ENCODE results near the gene NUMBL. TPM values are rescaled to one million over a fixed set of nuclear protein-coding genes. Genes with fewer than 3 reads are reported as not detected.
"Not testable (repeated sequence)": the region's sequence is repeated elsewhere in the genome, so short reads cannot be mapped to it uniquely, and the experiment has no call there.

Gene NUMBL
- 5.8 TPM for polyA plus RNA-seq (2012; ENCODE audit: insufficient read depth, insufficient read length)

GRCh38 chr19:40690050-40690692 lies at the start of gene NUMBL:
TSS of gene NUMBL (minus strand) at chr19:40690651. CDS start at chr19:40690483, 168 bp downstream.
- no peak for DNase-seq (ENCODE audit: low read depth, low spot score)

GRCh38 chr19:40739030-40739839 lies 48.8 kb upstream of the NUMBL start:
- H3K4me3 ChIP-seq (ENCODE audit: low read length): no peak overlapping the region
- DNase-seq (ENCODE audit: low read depth, low spot score): no peak

More at GRCh38 chr19:40690050-40690692, at the start of gene NUMBL:
- peak within 1 kb of the TSS; percentile 60 for H3K4me3 ChIP-seq (ENCODE audit: low read length)

DNA sequence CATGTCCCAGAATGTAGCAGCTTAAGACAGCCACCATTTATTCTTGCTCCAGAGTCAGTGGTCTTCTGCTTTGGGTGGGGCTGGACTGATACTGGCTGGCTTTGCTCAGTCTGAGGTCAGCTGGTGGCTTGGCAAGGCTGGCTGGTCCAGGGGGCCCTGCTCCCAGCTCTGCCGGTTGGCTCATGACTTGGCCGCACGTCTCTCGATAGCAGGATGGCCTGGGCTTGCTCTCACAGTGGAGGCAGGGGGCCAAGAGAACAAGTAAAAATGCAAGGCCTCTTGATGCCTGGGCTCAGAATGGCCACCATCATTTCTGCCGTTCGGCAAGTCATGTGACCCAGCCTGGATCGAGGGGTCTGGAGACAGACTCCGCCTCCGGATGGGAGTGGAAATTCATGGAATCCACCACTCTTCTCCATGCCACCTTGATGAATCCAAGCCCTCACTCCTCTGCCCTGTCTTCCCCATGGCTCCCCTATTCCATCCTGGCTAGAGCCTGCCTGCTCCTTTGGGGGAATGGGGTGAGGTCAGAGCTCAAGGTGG lies 46.7 kb upstream of the NUMBL start:
- no peak overlapping the region for H3K4me3 ChIP-seq (ENCODE audit: low read length)
- DNase-seq (ENCODE audit: low read depth, low spot score): no peak

DNA sequence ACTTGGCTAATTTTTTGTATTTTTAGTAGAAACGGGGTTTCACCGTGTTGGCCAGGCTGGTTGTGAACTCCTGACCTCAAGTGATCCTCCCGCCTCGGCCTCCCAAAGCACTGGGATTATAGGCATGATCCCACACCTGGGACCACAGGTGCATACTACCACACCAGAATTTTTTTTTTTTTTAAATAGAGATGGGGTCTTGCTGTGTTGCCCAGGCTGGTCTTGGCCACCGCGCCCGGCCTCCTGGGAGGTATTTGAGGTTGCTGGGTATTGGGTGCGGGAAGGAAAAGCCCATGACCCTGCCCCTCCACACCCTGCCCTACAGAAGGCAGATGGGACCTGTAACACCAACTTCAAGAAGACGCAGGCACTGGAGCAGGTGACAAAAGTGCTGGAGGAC lies 46.2 kb upstream of the NUMBL start:
- H3K4me3 ChIP-seq (ENCODE audit: low read length): no peak overlapping the region
- DNase-seq (ENCODE audit: low read depth, low spot score): no peak

- DNase-seq (ENCODE audit: low read depth, low spot score): no peak
- H3K4me3 ChIP-seq (ENCODE audit: low read length): no peak overlapping the region
These were observed 44.7 kb upstream of the NUMBL start for GRCh38 chr19:40735013-40735771.

DNA sequence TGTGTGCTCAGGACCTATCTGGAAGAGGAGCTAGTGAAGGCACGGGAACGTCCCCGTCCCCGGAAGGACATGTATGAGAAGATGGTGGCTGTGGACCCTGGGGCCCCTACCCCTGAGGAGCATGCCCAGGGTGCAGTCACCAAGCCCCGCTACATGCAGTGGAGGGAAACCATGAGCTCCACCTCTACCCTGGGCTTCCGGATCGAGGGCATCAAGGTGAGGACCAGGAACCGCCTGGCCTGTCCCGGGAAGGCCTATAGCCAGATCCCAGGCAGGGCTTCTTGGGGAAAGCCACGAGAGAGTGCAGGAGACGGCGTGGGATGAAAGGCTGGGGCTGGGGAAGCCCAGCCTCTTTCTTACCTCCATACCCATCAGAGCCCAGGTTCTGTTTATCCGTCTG lies 42.7 kb upstream of the NUMBL start:
- H3K4me3 ChIP-seq (ENCODE audit: low read length): no peak overlapping the region
- DNase-seq (ENCODE audit: low read depth, low spot score): no peak

DNA sequence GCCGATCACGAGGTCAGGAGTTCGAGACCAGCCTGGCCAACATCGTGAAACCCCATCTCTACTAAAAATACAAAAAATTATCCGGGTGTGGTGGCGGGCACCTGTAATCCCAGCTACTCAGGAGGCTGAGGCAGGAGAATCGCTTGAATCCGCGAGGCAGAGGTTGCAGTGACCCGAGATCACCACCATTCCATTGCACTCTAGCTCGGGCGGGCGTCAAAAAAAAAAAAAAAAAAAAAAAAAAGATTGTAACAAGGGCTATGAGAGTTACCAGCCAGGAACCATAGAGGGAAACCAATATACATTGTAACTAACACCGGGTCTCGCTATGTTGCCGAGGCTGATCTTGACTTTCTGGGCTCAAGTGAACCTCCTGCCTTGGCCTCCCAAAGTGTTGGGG lies 41.9 kb upstream of the NUMBL start:
- H3K4me3 ChIP-seq (ENCODE audit: low read length); DNase-seq (ENCODE audit: low read depth, low spot score): not testable (repeated sequence)

GRCh38 chr19:40730065-40730464 lies 39.6 kb upstream of the NUMBL start:
- not testable (repeated sequence) for H3K4me3 ChIP-seq (ENCODE audit: low read length); DNase-seq (ENCODE audit: low read depth, low spot score)

DNA sequence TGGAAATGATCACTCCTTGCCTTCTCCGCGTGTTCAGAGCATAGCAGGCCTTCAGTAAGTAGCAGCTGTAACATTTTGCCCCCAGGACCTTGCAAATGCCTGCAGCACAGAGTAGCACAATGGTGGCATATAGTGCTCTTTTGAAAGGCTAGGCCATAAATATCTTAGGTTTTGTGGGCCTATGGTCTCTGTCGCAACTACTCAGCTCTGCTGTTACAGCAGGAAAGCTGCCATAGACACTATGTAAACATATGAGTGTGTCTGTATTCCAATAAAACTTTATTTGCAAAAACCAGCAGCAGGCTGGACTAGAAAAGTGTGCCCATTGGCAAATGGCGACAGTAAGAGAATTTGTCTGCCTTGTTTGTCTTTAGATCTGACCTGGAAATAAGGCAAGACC lies 35.8 kb upstream of the NUMBL start:
- H3K4me3 ChIP-seq (ENCODE audit: low read length): no peak overlapping the region
- DNase-seq (ENCODE audit: low read depth, low spot score): no peak

GRCh38 chr19:40724855-40725254 lies 34.4 kb upstream of the NUMBL start:
- no peak overlapping the region for H3K4me3 ChIP-seq (ENCODE audit: low read length)
- DNase-seq (ENCODE audit: low read depth, low spot score): no peak

- DNase-seq (ENCODE audit: low read depth, low spot score): no peak
- no peak overlapping the region for H3K4me3 ChIP-seq (ENCODE audit: low read length)
These were observed 33.9 kb upstream of the NUMBL start for GRCh38 chr19:40724315-40724714.

DNA sequence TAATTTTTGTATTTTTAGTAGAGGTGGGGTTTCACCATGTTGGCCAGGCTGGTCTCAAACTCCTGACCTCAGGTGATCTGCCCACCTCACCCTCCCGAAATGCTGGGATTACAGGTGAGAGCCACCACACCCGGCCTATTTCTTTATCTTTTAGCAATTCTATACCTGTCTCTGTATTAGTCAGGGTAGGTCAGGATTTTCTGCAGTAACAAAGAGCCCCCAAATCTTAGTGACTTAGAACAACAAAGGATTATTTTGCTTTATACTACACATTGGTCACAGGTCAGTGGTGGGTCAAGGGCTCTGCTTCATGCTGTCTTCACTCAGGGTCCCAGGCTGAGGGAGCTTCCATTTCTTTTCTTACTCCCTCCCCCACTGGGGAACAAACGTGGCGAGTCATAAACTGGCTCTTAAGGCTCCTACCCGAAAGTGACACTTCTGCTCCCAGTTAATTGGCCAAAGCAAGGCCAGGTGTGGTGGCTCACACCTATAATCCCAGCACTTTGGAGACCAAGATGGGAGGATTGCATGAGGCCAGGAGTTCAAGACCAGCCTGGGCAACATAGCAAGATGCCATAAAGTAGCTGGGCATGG lies 33.3 kb upstream of the NUMBL start:
- no peak overlapping the region for H3K4me3 ChIP-seq (ENCODE audit: low read length)
- DNase-seq (ENCODE audit: low read depth, low spot score): no peak

- DNase-seq (ENCODE audit: low read depth, low spot score): no peak
- no peak overlapping the region for H3K4me3 ChIP-seq (ENCODE audit: low read length)
These were observed 31.6 kb upstream of the NUMBL start for GRCh38 chr19:40721936-40722661.

DNA sequence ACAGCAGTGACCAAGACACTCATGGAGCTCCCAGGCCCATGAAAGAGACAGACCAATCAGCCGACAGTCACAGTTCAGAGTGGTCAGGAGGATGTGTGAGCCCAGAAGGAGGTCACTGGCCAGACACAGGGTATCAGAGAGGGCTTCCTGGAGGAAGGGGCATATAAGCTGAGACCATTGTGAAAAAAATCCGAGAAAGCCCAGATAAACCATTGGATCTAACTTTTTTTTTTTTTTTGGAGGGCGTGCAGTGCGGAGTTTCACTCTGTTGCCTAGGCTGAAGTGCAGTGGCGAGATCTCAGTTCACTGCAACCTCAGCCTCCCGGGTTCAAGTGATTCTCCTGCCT lies 30.7 kb upstream of the NUMBL start:
- DNase-seq (ENCODE audit: low read depth, low spot score): no peak

GRCh38 chr19:40719414-40719894 lies 29.0 kb upstream of the NUMBL start:
- DNase-seq (ENCODE audit: low read depth, low spot score): no peak
- H3K4me3 ChIP-seq (ENCODE audit: low read length): no peak overlapping the region

More for the DNA sequence above, 30.7 kb upstream of the NUMBL start:
- no peak overlapping the region for H3K4me3 ChIP-seq (ENCODE audit: low read length)

- DNase-seq (ENCODE audit: low read depth, low spot score): no peak
These were observed 28.4 kb upstream of the NUMBL start for GRCh38 chr19:40718774-40719391.

GRCh38 chr19:40717880-40718773 lies 27.7 kb upstream of the NUMBL start:
- no peak for DNase-seq (ENCODE audit: low read depth, low spot score)
- H3K4me3 ChIP-seq (ENCODE audit: low read length): peak overlapping the region; percentile 89

More at GRCh38 chr19:40718774-40719391, 28.4 kb upstream of the NUMBL start:
- no peak overlapping the region for H3K4me3 ChIP-seq (ENCODE audit: low read length)
